K562 (cell line): ENCODE measurements around the gene TRIM38. TPM values are rescaled to one million over a fixed set of nuclear protein-coding genes. Genes with fewer than 3 reads are reported as not detected.

Experiments used
- DPF2 ChIP-seq: fragments of 450-650 bp; IDR thresholded peaks from 2 replicates; pipeline ENCODE4 v1.6.1; 2016
- EHMT2 ChIP-seq: fragments of 450-650 bp; IDR thresholded peaks from 2 replicates; pipeline ENCODE4 v1.6.1; 2018; ENCODE audit warnings: antibody characterized with exemption
- EP400 ChIP-seq: fragments of 450-650 bp; IDR thresholded peaks from 2 replicates; pipeline ENCODE4 v1.6.1; 2017; ENCODE audit warnings: antibody characterized with exemption, mild to moderate bottlenecking, moderate library complexity
- GATAD2B ChIP-seq: fragments of 450-650 bp; IDR thresholded peaks from 2 replicates; pipeline ENCODE4 v1.6.1; 2017; ENCODE audit warnings: mild to moderate bottlenecking, borderline replicate concordance
- GTF3C2 ChIP-seq: IDR thresholded peaks from 3 replicates; pipeline ENCODE4 v1.6.1; 2011; ENCODE audit warnings: borderline replicate concordance, mild to moderate bottlenecking, moderate library complexity; ENCODE audit not compliant: insufficient read length; ENCODE audit errors: extremely low read depth
- RBBP5 ChIP-seq: fragments of 200-600 bp; sonication (generic); IDR thresholded peaks from 2 replicates; pipeline ENCODE4 v1.6.1; 2012; ENCODE audit warnings: borderline replicate concordance, mild to moderate bottlenecking, low read length, control low read depth, inconsistent platforms; ENCODE audit not compliant: insufficient read depth, poor library complexity, severe bottlenecking
- SMAD1 ChIP-seq: fragments of 150-350 bp; IDR thresholded peaks from 2 replicates; pipeline ENCODE4 v1.6.1; 2014; ENCODE audit warnings: low read length, low read depth; ENCODE audit not compliant: partially characterized antibody
- SMAD4 ChIP-seq: fragments of 250-450 bp; sonication (Bioruptor Pico); conservative IDR thresholded peaks from 2 replicates; pipeline ENCODE4 v1.8.0; 2021; ENCODE audit warnings: inconsistent platforms, mild to moderate bottlenecking, moderate library complexity
- SMARCE1 ChIP-seq: fragments of 450-650 bp; IDR thresholded peaks from 2 replicates; pipeline ENCODE4 v1.7.1; 2016; ENCODE audit warnings: mild to moderate bottlenecking
- TAF1 ChIP-seq: IDR thresholded peaks from 2 replicates; pipeline ENCODE4 v1.6.1; 2011; ENCODE audit warnings: mild to moderate bottlenecking, low read length, moderate library complexity; ENCODE audit not compliant: insufficient read depth, control insufficient read depth, severe bottlenecking; ENCODE audit errors: extremely low read depth
- TAL1 ChIP-seq: fragments of 450-650 bp; IDR thresholded peaks from 2 replicates; pipeline ENCODE4 v1.6.1; 2016; ENCODE audit warnings: mild to moderate bottlenecking
- TRIM28 ChIP-seq: fragments of 450-650 bp; IDR thresholded peaks from 2 replicates; pipeline ENCODE4 v1.6.1; 2017
- ZBTB33 ChIP-seq: sonication (generic); formaldehyde crosslinking; IDR thresholded peaks from 2 replicates; pipeline ENCODE4 v1.8.1; 2023; ENCODE audit warnings: mild to moderate bottlenecking, missing genetic modification reagents
- polyA plus RNA-seq, 8 experiments: library from polyadenylated mRNA; depleted of rRNA in 4 of 8; stranded (reverse) in 5 of 8; unstranded in 3 of 8; fragments of >200 nt; fragmentation: Nextera tagmentation in 2 of 8; fragmentation: Illumina TruSeq in 1 of 8; extraction: Ambion mirVana in 2 of 8; extraction: Trizol in 1 of 8; gene quantifications; 2 replicates each; pipeline versions ENCODE4 v1.2.1 to v1.2.3, GENCODE V29; 2011 to 2014; ENCODE audit warnings: inconsistent platforms in 1 of 8, missing spikeins in 1 of 8
- total RNA-seq, 7 experiments: library from RNA; depleted of rRNA in 6 of 7; stranded (reverse); fragments of >200 nt in 6 of 7; fragmentation: Illumina TruSeq in 2 of 7; extraction: Trizol in 2 of 7; gene quantifications; 2 replicates each; pipeline versions ENCODE4 v1.2.1 to v1.2.3, GENCODE V29; 2011 to 2021; ENCODE audit warnings: low replicate concordance in 1 of 7
- TF ChIP-seq, protein P1 (sequence below): fragments of 450-650 bp; IDR thresholded peaks from 2 replicates; pipeline ENCODE4 v1.6.1; 2017; ENCODE audit warnings: antibody characterized with exemption
- TF ChIP-seq, protein P2 (sequence below), 2 experiments: fragments of 450-650 bp; IDR thresholded peaks; 2 replicates each; pipeline ENCODE4 v1.6.1; 2016

Gene TRIM38
- total and polyA plus RNA-seq, 9 of the 15 experiments (the other 6 are each of a cell fraction or from before 2014, with no cell fraction given) = 1.7 to 6.7 (median 6.3) TPM

DNA sequence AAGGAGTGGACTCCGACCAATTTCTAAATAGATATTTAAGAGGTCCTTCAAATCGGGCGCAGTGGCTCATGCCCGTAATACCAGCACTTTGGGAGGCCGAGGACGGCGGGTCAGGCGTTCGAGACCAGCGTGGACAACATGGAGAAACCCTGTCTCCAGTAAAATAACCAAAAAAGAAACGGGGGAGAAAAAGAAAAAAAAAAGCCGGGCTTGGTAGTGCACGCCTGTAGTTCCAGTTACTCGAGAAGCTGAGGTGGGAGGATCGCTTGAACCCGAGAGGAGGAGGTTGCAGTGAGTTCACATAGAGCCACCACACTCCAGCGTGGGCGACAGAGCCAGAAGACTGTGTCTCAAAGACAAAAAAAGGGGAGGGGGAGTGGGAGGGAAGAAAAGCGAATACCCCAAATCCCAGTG is 71.3 kb downstream of the TRIM38 start (continued):
- peak; percentile 4 for TF ChIP-seq GTF3C2
- TF ChIP-seq TRIM28 = no peak
- 0 out of 2 replicates have a peak, but pooled peaks have one; percentile 40 for TF ChIP-seq GATAD2B
- TF ChIP-seq EP400 = no peak; the same call in 1 of the 2 replicates
- TF ChIP-seq DPF2 = peak; percentile 68
- TF ChIP-seq TAF1 = peak; percentile 19
- no peak for TF ChIP-seq ZBTB33 (CRISPR knock-in tag)
- TF ChIP-seq, protein P1, sequence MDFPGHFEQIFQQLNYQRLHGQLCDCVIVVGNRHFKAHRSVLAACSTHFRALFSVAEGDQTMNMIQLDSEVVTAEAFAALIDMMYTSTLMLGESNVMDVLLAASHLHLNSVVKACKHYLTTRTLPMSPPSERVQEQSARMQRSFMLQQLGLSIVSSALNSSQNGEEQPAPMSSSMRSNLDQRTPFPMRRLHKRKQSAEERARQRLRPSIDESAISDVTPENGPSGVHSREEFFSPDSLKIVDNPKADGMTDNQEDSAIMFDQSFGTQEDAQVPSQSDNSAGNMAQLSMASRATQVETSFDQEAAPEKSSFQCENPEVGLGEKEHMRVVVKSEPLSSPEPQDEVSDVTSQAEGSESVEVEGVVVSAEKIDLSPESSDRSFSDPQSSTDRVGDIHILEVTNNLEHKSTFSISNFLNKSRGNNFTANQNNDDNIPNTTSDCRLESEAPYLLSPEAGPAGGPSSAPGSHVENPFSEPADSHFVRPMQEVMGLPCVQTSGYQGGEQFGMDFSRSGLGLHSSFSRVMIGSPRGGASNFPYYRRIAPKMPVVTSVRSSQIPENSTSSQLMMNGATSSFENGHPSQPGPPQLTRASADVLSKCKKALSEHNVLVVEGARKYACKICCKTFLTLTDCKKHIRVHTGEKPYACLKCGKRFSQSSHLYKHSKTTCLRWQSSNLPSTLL = peak; percentile 32; the same call in 1 of the 2 replicates
- 0 out of 2 replicates have a peak, but pooled peaks have one; percentile 25 for TF ChIP-seq EHMT2
- peak; percentile 0; the same call in 1 of the 2 replicates for TF ChIP-seq SMAD4 (CRISPR knock-in tag)
- TF ChIP-seq SMAD1 = peak; percentile 24
- TF ChIP-seq TAL1 = 0 out of 2 replicates have a peak, but pooled peaks have one; percentile 25
- TF ChIP-seq SMARCE1 = peak; percentile 87
- TF ChIP-seq, protein P2, sequence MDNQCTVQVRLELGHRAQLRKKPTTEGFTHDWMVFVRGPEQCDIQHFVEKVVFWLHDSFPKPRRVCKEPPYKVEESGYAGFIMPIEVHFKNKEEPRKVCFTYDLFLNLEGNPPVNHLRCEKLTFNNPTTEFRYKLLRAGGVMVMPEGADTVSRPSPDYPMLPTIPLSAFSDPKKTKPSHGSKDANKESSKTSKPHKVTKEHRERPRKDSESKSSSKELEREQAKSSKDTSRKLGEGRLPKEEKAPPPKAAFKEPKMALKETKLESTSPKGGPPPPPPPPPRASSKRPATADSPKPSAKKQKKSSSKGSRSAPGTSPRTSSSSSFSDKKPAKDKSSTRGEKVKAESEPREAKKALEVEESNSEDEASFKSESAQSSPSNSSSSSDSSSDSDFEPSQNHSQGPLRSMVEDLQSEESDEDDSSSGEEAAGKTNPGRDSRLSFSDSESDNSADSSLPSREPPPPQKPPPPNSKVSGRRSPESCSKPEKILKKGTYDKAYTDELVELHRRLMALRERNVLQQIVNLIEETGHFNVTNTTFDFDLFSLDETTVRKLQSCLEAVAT (IDR thresholded peaks at IDR 0.05) = peak; percentile 89 to 94
- TF ChIP-seq RBBP5 = no peak
